HepG2 (cell line): ENCODE measurements around the gene ATP5F1E. TPM values are rescaled to one million over a fixed set of nuclear protein-coding genes. Genes with fewer than 3 reads are reported as not detected.

ENCODE experiments used
- IRX3 ChIP-seq: sonication (generic); formaldehyde crosslinking; IDR thresholded peaks from 2 replicates; pipeline ENCODE4 v1.8.1; 2023; ENCODE audit warnings: mild to moderate bottlenecking, low read depth, missing genetic modification reagents, borderline replicate concordance
- JUN ChIP-seq: sonication (generic); formaldehyde crosslinking; IDR thresholded peaks from 2 replicates; pipeline ENCODE4 v1.4.0; 2020; ENCODE audit warnings: mild to moderate bottlenecking, missing genetic modification reagents
- KLF6 ChIP-seq: IDR thresholded peaks from 2 replicates; pipeline ENCODE4 v1.8.0; 2016; ENCODE audit warnings: missing biosample characterization, missing genetic modification reagents
- KLF9 ChIP-seq: IDR thresholded peaks from 2 replicates; pipeline ENCODE4 v1.6.1; 2016; ENCODE audit warnings: low read depth
- MBNL3 ChIP-seq: fragments of 250-450 bp; sonication (Bioruptor Pico); conservative IDR thresholded peaks from 2 replicates; pipeline ENCODE4 v1.8.0; 2022; ENCODE audit warnings: mild to moderate bottlenecking, inconsistent platforms
- NKX3-1 ChIP-seq: sonication (generic); formaldehyde crosslinking; IDR thresholded peaks from 2 replicates; pipeline ENCODE4 v1.5.0; 2020; ENCODE audit warnings: missing genetic modification reagents
- ONECUT2 ChIP-seq: sonication (generic); formaldehyde crosslinking; IDR thresholded peaks from 2 replicates; pipeline ENCODE4 v1.4.0; 2020; ENCODE audit warnings: missing genetic modification reagents
- PHF20 ChIP-seq: sonication (generic); formaldehyde crosslinking; IDR thresholded peaks from 2 replicates; pipeline ENCODE4 v1.5.0; 2020; ENCODE audit warnings: mild to moderate bottlenecking, missing genetic modification reagents
- REST ChIP-seq, 2 experiments: IDR thresholded peaks; 2 replicates each; pipeline ENCODE4 v1.6.1; 2011 to 2012; ENCODE audit warnings: low read length in 2 of 2, borderline replicate concordance in 1 of 2, low read depth in 1 of 2, mild to moderate bottlenecking in 1 of 2, moderate library complexity in 1 of 2
- SP140L ChIP-seq: sonication (generic); formaldehyde crosslinking; IDR thresholded peaks from 2 replicates; pipeline ENCODE4 v1.4.0; 2020; ENCODE audit warnings: missing genetic modification reagents, borderline replicate concordance
- TBX2 ChIP-seq: sonication (generic); formaldehyde crosslinking; IDR thresholded peaks from 2 replicates; pipeline ENCODE4 v1.5.0; 2020; ENCODE audit warnings: missing genetic modification reagents, mild to moderate bottlenecking, borderline replicate concordance
- TERF1 ChIP-seq: sonication (generic); formaldehyde crosslinking; IDR thresholded peaks from 2 replicates; pipeline ENCODE4 v1.8.0; 2022; ENCODE audit warnings: mild to moderate bottlenecking, missing genetic modification reagents, moderate library complexity
- XRCC5 ChIP-seq: fragments of 200-400 bp; formaldehyde crosslinking; optimal IDR thresholded peaks from 2 replicates; pipeline ENCODE3; 2017; ENCODE audit warnings: mild to moderate bottlenecking, low read length
- ZC3H13 ChIP-seq: sonication (generic); formaldehyde crosslinking; IDR thresholded peaks from 2 replicates; pipeline ENCODE4 v1.8.1; 2023; ENCODE audit warnings: mild to moderate bottlenecking, missing genetic modification reagents, moderate library complexity
- ZNF17 ChIP-seq: sonication (generic); formaldehyde crosslinking; IDR thresholded peaks from 2 replicates; pipeline ENCODE4 v1.5.0; 2020; ENCODE audit warnings: mild to moderate bottlenecking, missing genetic modification reagents
- ZNF18 ChIP-seq: sonication (generic); formaldehyde crosslinking; IDR thresholded peaks from 2 replicates; pipeline ENCODE4 v1.8.0; 2022; ENCODE audit warnings: mild to moderate bottlenecking, missing genetic modification reagents; ENCODE audit not compliant: insufficient replicate concordance
- ZNF207 ChIP-seq: fragments of 450-650 bp; IDR thresholded peaks from 2 replicates; pipeline ENCODE4 v1.6.1; 2016; ENCODE audit warnings: antibody characterized with exemption, borderline replicate concordance
- ZNF430 ChIP-seq: sonication (generic); formaldehyde crosslinking; IDR thresholded peaks from 2 replicates; pipeline ENCODE4 v1.9.0; 2021; ENCODE audit warnings: mild to moderate bottlenecking, missing genetic modification reagents
- ZNF432 ChIP-seq: sonication (generic); formaldehyde crosslinking; IDR thresholded peaks from 2 replicates; pipeline ENCODE4 v1.5.0; 2020; ENCODE audit warnings: missing genetic modification reagents, mild to moderate bottlenecking, borderline replicate concordance
- ZNF598 ChIP-seq: sonication (generic); formaldehyde crosslinking; IDR thresholded peaks from 2 replicates; pipeline ENCODE4 v1.5.1; 2020; ENCODE audit warnings: mild to moderate bottlenecking, missing genetic modification reagents, borderline replicate concordance
- ZNF674 ChIP-seq: sonication (generic); formaldehyde crosslinking; IDR thresholded peaks from 2 replicates; pipeline ENCODE4 v1.5.0; 2020; ENCODE audit warnings: low read depth, mild to moderate bottlenecking, missing genetic modification reagents
- ZNF691 ChIP-seq: sonication (generic); formaldehyde crosslinking; IDR thresholded peaks from 2 replicates; pipeline ENCODE4 v1.4.0; 2020; ENCODE audit warnings: missing genetic modification reagents, low read depth, mild to moderate bottlenecking, borderline replicate concordance
- ZSCAN21 ChIP-seq: sonication (generic); formaldehyde crosslinking; IDR thresholded peaks from 2 replicates; pipeline ENCODE4 v1.8.0; 2022; ENCODE audit warnings: mild to moderate bottlenecking, missing genetic modification reagents, moderate library complexity, borderline replicate concordance
- polyA plus RNA-seq, 8 experiments: library from polyadenylated mRNA; depleted of rRNA in 3 of 8; stranded (reverse) in 7 of 8; unstranded in 1 of 8; fragments of >200 nt; fragmentation: Illumina TruSeq in 4 of 8; extraction: Trizol in 4 of 8; gene quantifications; 2 replicates each; pipeline versions ENCODE4 v1.2.1 to v1.2.3, GENCODE V29; 2011 to 2016; ENCODE audit warnings: low read depth in 4 of 8, missing spikeins in 1 of 8, mixed read lengths in 1 of 8; ENCODE audit not compliant: insufficient read depth in 1 of 8
- total RNA-seq, 5 experiments: library from RNA; depleted of rRNA; stranded (reverse); fragments of >200 nt; fragmentation: Illumina TruSeq; extraction: Trizol; gene quantifications; 2 replicates each; pipeline ENCODE4 v1.2.3, GENCODE V29; 2016; ENCODE audit warnings: low read depth in 1 of 5

ATP5F1E gene
- total and polyA plus RNA-seq, 2 of the 13 experiments (the other 11 are each of a cell fraction or from before 2014, with no cell fraction given): 121 to 134 TPM

- TF ChIP-seq ZNF430 (CRISPR knock-in tag) (no peak), ZNF17 (CRISPR knock-in tag) (no peak), PHF20 (CRISPR knock-in tag) (0 out of 2 replicates have a peak, but pooled peaks have one; percentile 25), KLF9 (CRISPR knock-in tag) (no peak), ZNF207 (no peak), ZNF674 (CRISPR knock-in tag) (no peak), ZC3H13 (no peak), ONECUT2 (no peak), ZNF598 (no peak; the same call in 1 of the 2 replicates), ZNF691 (CRISPR knock-in tag) (no peak), REST (IDR thresholded peaks at IDR 0.05; ENCODE audit: borderline replicate concordance in 1 of 2, low read depth in 1 of 2, low read length in 2 of 2) (no peak), ZNF432 (CRISPR knock-in tag) (no peak), MBNL3 (CRISPR knock-in tag) (no peak), TERF1 (CRISPR knock-in tag) (no peak), ZSCAN21 (CRISPR knock-in tag) (peak; percentile 30; the same call in 1 of the 2 replicates), NKX3-1 (CRISPR knock-in tag) (no peak), IRX3 (no peak), SP140L (CRISPR knock-in tag) (no peak), XRCC5 (peak; percentile 76), JUN (no peak), KLF6 (CRISPR knock-in tag) (no peak), ZNF18 (CRISPR knock-in tag) (no peak), TBX2 (CRISPR knock-in tag) (peak; percentile 50; the same call in 1 of the 2 replicates)
Observed at GRCh38 chr20:59004763-59005522, 27.2 kb downstream of the ATP5F1E start (continued).
